Measurements from ENCODE around the gene PAQR3.

The PAQR3 gene

DNA sequence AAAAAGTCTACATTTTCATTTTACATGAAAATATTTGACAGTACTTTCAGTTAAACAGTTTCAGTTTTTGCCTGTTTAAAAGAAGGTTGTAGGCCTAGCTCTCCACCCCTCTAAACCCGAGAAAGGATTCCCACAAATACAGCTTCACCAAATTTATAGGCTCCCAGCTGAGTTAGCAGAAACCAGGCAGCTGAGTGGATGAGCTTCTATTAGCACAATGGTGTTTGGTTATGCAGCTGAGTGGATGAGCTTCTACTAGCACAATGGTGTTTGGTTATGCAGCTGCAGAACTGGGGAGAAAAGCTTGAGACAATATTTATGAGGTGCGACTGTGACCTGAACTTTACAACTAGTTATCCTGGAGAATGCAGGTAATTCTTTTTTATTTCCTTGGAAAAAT is 36.6 kb upstream of the PAQR3 start:
- Histone ChIP-seq H2AFZ (ENCODE audit: low read depth, low read length) (no peak overlapping the region), H3K27ac (ENCODE audit: low read length) (no peak overlapping the region)

DNA sequence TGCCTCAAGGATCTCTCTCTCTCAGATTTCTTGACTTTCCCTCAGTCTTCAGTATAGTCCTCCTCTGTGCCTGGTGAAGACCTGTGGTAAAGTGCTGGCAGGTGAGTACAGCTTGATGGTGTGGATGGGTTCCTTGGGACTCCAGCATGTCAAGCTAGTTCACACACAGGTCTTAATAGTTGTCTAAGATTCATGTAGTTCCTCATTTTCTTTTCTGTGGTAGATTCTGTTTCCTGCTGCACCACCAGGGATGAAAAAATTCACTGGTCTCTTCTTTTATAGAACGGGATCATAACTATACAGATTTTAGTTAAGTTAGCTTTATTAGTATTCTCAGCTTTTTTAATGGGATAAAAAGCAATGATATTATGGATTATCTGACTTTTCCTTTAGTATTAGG is 32.5 kb upstream of the PAQR3 start:
- Histone ChIP-seq H3K9me3 (ENCODE audit: insufficient read depth, low read length, severe bottlenecking) (no peaks in the 10 kb centered on the region), H3K4me1 (ENCODE audit: insufficient read depth, low read length) (no peaks in the 10 kb centered on the region), H2AFZ (ENCODE audit: low read depth, low read length) (no peak overlapping the region), H3K27me3 (ENCODE audit: insufficient read depth, low read length, poor library complexity) (no peaks in the 10 kb centered on the region), H3K9ac (ENCODE audit: low read depth, low read length) (no peak overlapping the region), H3K79me2 (ENCODE audit: insufficient read depth, low read length) (no peaks in the 10 kb centered on the region), H3K27ac (ENCODE audit: low read length) (no peak overlapping the region), H3K36me3 (ENCODE audit: insufficient read depth, low read length) (no peaks in the 10 kb centered on the region), H3K4me3 (ENCODE audit: low read depth in 1 of 2, low read length in 2 of 2) (no peak overlapping the region), H4K20me1 (ENCODE audit: insufficient read depth, low read length) (no peaks in the 10 kb centered on the region), H3K4me2 (ENCODE audit: insufficient read depth, low read length) (no peak overlapping the region)
- DNase-seq (no peak), ATAC-seq (ENCODE audit: insufficient read depth, low read depth) (no peak)
- no peak for TF ChIP-seq EZH2 (IDR thresholded peaks at IDR 0.05; ENCODE audit: borderline replicate concordance, low read depth, low read length, severe bottlenecking)
- TF ChIP-seq, protein P1, sequence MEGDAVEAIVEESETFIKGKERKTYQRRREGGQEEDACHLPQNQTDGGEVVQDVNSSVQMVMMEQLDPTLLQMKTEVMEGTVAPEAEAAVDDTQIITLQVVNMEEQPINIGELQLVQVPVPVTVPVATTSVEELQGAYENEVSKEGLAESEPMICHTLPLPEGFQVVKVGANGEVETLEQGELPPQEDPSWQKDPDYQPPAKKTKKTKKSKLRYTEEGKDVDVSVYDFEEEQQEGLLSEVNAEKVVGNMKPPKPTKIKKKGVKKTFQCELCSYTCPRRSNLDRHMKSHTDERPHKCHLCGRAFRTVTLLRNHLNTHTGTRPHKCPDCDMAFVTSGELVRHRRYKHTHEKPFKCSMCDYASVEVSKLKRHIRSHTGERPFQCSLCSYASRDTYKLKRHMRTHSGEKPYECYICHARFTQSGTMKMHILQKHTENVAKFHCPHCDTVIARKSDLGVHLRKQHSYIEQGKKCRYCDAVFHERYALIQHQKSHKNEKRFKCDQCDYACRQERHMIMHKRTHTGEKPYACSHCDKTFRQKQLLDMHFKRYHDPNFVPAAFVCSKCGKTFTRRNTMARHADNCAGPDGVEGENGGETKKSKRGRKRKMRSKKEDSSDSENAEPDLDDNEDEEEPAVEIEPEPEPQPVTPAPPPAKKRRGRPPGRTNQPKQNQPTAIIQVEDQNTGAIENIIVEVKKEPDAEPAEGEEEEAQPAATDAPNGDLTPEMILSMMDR (IDR thresholded peaks at IDR 0.05; ENCODE audit: borderline replicate concordance, extremely low read depth, low read length, poor library complexity, severe bottlenecking): no peak

More for the DNA sequence above, 36.6 kb upstream of the PAQR3 start:
- no peaks in the 10 kb centered on the region for H3K36me3 ChIP-seq (ENCODE audit: insufficient read depth, low read length)
- DNase-seq (no peak), ATAC-seq (ENCODE audit: insufficient read depth, low read depth) (no peak)
- no peaks in the 10 kb centered on the region for H3K27me3 ChIP-seq (ENCODE audit: insufficient read depth, low read length, poor library complexity)
- TF ChIP-seq EZH2 (IDR thresholded peaks at IDR 0.05; ENCODE audit: borderline replicate concordance, low read depth, low read length, severe bottlenecking): no peak
- no peaks in the 10 kb centered on the region for H3K9me3 ChIP-seq (ENCODE audit: insufficient read depth, low read length, severe bottlenecking)
- H3K79me2 ChIP-seq (ENCODE audit: insufficient read depth, low read length): no peaks in the 10 kb centered on the region
- H3K4me1 ChIP-seq (ENCODE audit: insufficient read depth, low read length): no peaks in the 10 kb centered on the region
- H3K4me3 ChIP-seq (ENCODE audit: low read depth in 1 of 2, low read length in 2 of 2): no peak overlapping the region
- H3K4me2 ChIP-seq (ENCODE audit: insufficient read depth, low read length): no peak overlapping the region
- no peak overlapping the region for H3K9ac ChIP-seq (ENCODE audit: low read depth, low read length)
- no peaks in the 10 kb centered on the region for H4K20me1 ChIP-seq (ENCODE audit: insufficient read depth, low read length)

DNA sequence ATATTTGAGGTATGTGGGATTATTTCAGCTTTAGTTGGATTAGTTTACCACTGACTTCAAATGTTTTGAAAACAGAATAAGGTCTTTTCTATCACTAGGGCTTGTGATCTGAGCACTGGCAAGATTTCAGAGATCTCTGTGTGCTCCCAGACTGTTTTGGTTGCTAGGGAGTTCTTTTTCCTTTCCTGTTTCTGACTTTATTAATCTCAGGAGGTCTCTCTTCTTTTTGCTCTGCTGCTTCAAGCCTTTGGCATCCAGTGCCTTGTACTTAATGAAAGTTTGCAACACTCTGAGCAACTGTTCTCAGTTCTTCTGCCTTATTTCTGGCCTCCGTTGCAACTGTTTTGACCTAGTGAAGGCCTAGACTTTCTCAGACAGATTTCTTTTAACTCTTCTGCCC is 32.1 kb upstream of the PAQR3 start:
- no peak overlapping the region for H3K4me2 ChIP-seq (ENCODE audit: insufficient read depth, low read length)

DNA sequence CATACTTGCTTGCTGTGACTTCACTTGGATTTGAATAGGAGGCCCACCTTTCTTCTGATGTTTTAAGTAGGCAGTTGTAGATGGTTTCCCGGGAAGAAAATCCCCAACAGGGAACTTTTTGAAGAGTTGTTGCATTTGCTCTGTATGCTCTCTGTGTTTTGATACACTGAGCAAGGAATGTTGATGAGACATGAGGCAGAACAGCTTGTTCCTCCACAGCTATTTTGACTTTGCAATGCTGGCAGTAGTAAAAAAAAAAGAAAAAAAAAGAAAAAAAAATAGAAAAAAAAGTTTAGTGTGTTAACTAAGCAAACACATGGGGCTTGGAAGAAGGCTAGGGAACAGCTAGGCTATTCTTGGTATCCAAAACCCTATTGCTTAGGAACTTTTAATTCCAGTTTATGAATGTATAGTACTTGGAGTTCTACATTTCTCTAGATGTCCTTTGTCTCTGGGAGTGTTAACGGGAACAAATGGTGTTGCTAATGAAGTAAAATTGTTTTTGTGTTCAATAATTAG is 23.4 kb upstream of the PAQR3 start:
- ATAC-seq (ENCODE audit: insufficient read depth, low read depth): no peak
- no peak overlapping the region for H3K4me2 ChIP-seq (ENCODE audit: insufficient read depth, low read length)

More for the DNA sequence above, 32.1 kb upstream of the PAQR3 start:
- no peak for ATAC-seq (ENCODE audit: insufficient read depth, low read depth)
- H3K4me1 ChIP-seq (ENCODE audit: insufficient read depth, low read length): no peaks in the 10 kb centered on the region
- no peaks in the 10 kb centered on the region for H3K36me3 ChIP-seq (ENCODE audit: insufficient read depth, low read length)
- H2AFZ ChIP-seq (ENCODE audit: low read depth, low read length): no peak overlapping the region
- H3K9ac ChIP-seq (ENCODE audit: low read depth, low read length): no peak overlapping the region
- no peak overlapping the region for H3K27ac ChIP-seq (ENCODE audit: low read length)
- no peaks in the 10 kb centered on the region for H3K27me3 ChIP-seq (ENCODE audit: insufficient read depth, low read length, poor library complexity)
- DNase-seq: no peak
- H3K79me2 ChIP-seq (ENCODE audit: insufficient read depth, low read length): no peaks in the 10 kb centered on the region
- TF ChIP-seq EZH2 (IDR thresholded peaks at IDR 0.05; ENCODE audit: borderline replicate concordance, low read depth, low read length, severe bottlenecking): no peak
- TF ChIP-seq, protein P1 (IDR thresholded peaks at IDR 0.05; ENCODE audit: borderline replicate concordance, extremely low read depth, low read length, poor library complexity, severe bottlenecking): no peak
- H4K20me1 ChIP-seq (ENCODE audit: insufficient read depth, low read length): no peaks in the 10 kb centered on the region
- H3K9me3 ChIP-seq (ENCODE audit: insufficient read depth, low read length, severe bottlenecking): no peaks in the 10 kb centered on the region
- no peak overlapping the region for H3K4me3 ChIP-seq (ENCODE audit: low read depth in 1 of 2, low read length in 2 of 2)

More for the DNA sequence above, 23.4 kb upstream of the PAQR3 start:
- TF ChIP-seq, protein P1 (IDR thresholded peaks at IDR 0.05; ENCODE audit: borderline replicate concordance, extremely low read depth, low read length, poor library complexity, severe bottlenecking): no peak
- TF ChIP-seq EZH2 (IDR thresholded peaks at IDR 0.05; ENCODE audit: borderline replicate concordance, low read depth, low read length, severe bottlenecking): no peak
- Histone ChIP-seq H3K9ac (ENCODE audit: low read depth, low read length) (no peak overlapping the region), H3K79me2 (ENCODE audit: insufficient read depth, low read length) (no peaks in the 10 kb centered on the region), H3K9me3 (ENCODE audit: insufficient read depth, low read length, severe bottlenecking) (no peaks in the 10 kb centered on the region), H3K4me1 (ENCODE audit: insufficient read depth, low read length) (no peaks in the 10 kb centered on the region), H2AFZ (ENCODE audit: low read depth, low read length) (no peak overlapping the region), H3K36me3 (ENCODE audit: insufficient read depth, low read length) (no peaks in the 10 kb centered on the region), H3K27ac (ENCODE audit: low read length) (no peak overlapping the region), H4K20me1 (ENCODE audit: insufficient read depth, low read length) (no peaks in the 10 kb centered on the region), H3K4me3 (ENCODE audit: low read depth in 1 of 2, low read length in 2 of 2) (no peak overlapping the region), H3K27me3 (ENCODE audit: insufficient read depth, low read length, poor library complexity) (no peaks in the 10 kb centered on the region)
- DNase-seq: no peak
